Activated CD8-positive, alpha-beta memory T cell treated with anti-CD3 and anti-CD28 coated beads, Interleukin-2, amount 50 U/mL, for 1 hour (primary cell): ENCODE results near the gene AGO4.

Experiments
- DNase-seq: peaks from one replicate; pipeline ENCODE4 v3.0.0-alpha.2; 2020; ENCODE audit errors: extremely low read depth

AGO4 gene

DNA sequence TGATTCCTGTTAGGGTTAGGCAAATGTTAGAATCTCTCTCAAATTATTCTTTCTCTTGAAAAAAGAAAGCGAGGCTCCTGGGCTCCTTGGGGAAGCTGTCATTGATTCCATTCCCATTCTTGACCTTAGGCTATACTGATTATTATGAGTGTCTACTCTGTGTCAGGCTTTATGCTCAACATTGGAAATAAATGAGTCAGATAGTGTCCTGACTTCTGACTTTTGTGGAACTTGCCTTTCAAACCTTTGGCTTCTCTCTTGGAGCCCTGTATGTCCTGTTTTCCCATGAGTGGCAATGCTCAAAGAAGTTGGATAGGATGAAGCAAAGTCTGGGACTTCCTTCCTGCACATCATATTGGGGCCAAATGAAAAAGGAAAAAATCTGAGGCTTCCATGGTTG, 86.8 kb downstream of the AGO4 start:
- no peak for DNase-seq

DNA sequence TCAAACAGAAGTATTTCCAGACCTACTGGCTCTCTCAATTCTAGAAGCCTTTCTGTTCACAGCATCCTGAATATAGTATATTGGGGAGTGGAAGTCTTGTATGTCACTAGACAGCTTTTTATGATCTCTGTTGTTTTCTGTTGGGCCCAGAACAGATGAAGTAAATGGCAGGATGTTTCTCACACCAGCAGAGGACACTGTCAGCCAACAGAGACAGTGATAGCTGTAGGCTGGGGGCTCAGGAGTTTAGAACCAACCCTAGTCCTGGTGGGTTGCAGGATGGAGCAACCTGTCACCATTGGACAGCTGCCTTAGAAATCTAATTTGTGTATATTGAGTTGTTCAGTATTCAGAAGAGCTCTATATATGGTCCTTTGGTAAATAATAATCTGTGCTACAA, 92.1 kb downstream of the AGO4 start:
- no peak for DNase-seq

DNA sequence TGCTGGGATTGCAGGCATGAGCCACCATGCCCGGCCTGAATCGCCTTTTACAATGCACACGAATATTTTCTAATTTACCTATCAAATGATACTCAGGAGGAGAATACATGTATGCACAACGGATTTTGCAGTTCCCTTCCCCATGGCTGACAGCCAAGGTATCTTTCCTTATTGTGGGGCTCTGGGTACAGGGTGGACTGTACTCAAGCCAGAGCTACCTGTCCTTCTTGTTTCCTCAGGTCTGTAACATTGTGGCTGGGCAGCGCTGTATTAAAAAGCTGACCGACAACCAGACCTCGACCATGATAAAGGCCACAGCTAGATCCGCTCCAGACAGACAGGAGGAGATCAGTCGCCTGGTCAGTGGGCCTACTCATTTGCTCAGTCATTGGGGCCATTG, 93.4 kb downstream of the AGO4 start:
- no peak for DNase-seq

DNA sequence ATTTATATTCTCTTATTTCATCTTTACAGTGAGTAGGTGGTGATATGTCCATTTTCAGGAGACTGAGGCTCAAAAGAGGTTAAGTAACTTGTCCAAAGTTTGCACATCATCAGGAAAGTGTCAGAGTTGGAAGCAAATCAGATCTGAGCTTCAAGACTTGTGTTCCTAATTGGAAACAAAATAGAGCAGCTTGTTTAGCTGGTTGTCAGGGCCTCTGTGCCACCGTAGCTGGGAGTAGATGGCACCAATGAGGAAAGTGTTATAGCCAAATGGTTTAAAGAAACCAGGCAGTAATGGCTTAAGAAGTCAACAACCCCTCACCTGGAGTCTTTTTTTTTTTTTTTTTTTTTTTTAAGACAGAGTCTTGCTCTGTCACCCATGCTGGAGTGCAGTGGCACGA, 94.9 kb downstream of the AGO4 start:
- DNase-seq: no peak
